GM12878 (cell line): ENCODE results near the gene NME7. TPM values are rescaled to one million over a fixed set of nuclear protein-coding genes. Genes with fewer than 3 reads are reported as not detected.

Source experiments
- CEBPZ ChIP-seq: fragments of 150-350 bp; IDR thresholded peaks from 2 replicates; pipeline ENCODE4 v1.6.1; 2016; ENCODE audit warnings: low read depth, low read length
- EGR1 ChIP-seq, 2 experiments: IDR thresholded peaks; 1 replicate in 1 of 2; 2 replicates in 1 of 2; pipeline ENCODE4 v1.6.1; 2011 to 2012; ENCODE audit warnings: low read depth in 2 of 2, low read length in 2 of 2, borderline replicate concordance in 1 of 2, mild to moderate bottlenecking in 1 of 2, moderate library complexity in 1 of 2
- ETV6 ChIP-seq, 2 experiments: fragments of 450-650 bp in 1 of 2; IDR thresholded peaks in 1 of 2; conservative IDR thresholded peaks in 1 of 2; 2 replicates each; pipeline ENCODE4 v1.6.1; 2014; ENCODE audit warnings: antibody characterized with exemption in 1 of 2, borderline replicate concordance in 1 of 2, low read depth in 1 of 2, mild to moderate bottlenecking in 1 of 2, moderate library complexity in 1 of 2
- GATAD2B ChIP-seq: fragments of 450-650 bp; conservative IDR thresholded peaks from 2 replicates; pipeline ENCODE4 v1.6.1; 2017; ENCODE audit warnings: low read depth, mild to moderate bottlenecking, moderate library complexity
- IRF5 ChIP-seq: fragments of 450-650 bp; IDR thresholded peaks from 2 replicates; pipeline ENCODE4 v1.6.1; 2017; ENCODE audit warnings: borderline replicate concordance
- KDM1A ChIP-seq: fragments of 200-600 bp; sonication (generic); IDR thresholded peaks from 2 replicates; pipeline ENCODE4 v1.6.1; 2016; ENCODE audit warnings: borderline replicate concordance
- RAD21 ChIP-seq: IDR thresholded peaks from 2 replicates; pipeline ENCODE4 v1.6.1; 2011; ENCODE audit warnings: mild to moderate bottlenecking, low read depth, low read length, moderate library complexity; ENCODE audit not compliant: insufficient read depth
- SIX5 ChIP-seq: IDR thresholded peaks from 2 replicates; pipeline ENCODE4 v1.6.1; 2011; ENCODE audit warnings: mild to moderate bottlenecking, low read depth, low read length, moderate library complexity; ENCODE audit not compliant: severe bottlenecking
- ZBTB40 ChIP-seq: fragments of 450-650 bp; IDR thresholded peaks from 2 replicates; pipeline ENCODE4 v1.6.1; 2016; ENCODE audit warnings: mild to moderate bottlenecking, moderate library complexity, borderline replicate concordance
- polyA plus RNA-seq, 11 experiments: library from polyadenylated mRNA; depleted of rRNA in 4 of 11; unstranded in 6 of 11; stranded (reverse) in 5 of 11; fragments of >200 nt; fragmentation: Nextera tagmentation in 4 of 11; fragmentation: Illumina TruSeq in 1 of 11; extraction: Ambion mirVana in 4 of 11; extraction: Trizol in 1 of 11; gene quantifications; 1 replicate in 1 of 11; 2 replicates in 10 of 11; pipeline versions ENCODE4 v1.2.1 to v1.2.3, GENCODE V29; 2011 to 2016; ENCODE audit warnings: inconsistent platforms in 2 of 11, missing spikeins in 2 of 11, low read depth in 1 of 11
- total RNA-seq, 4 experiments: library from RNA; depleted of rRNA in 3 of 4; stranded (reverse); fragments of >200 nt in 3 of 4; fragmentation: Illumina TruSeq in 1 of 4; extraction: Trizol in 1 of 4; gene quantifications; 2 replicates each; pipeline versions ENCODE4 v1.2.1 to v1.2.3, GENCODE V29; 2013 to 2021
- TF ChIP-seq, protein P1 (sequence below): fragments of 450-650 bp; IDR thresholded peaks from 2 replicates; pipeline ENCODE4 v1.6.1; 2017; ENCODE audit warnings: mild to moderate bottlenecking, low read depth, inconsistent platforms; ENCODE audit not compliant: poor library complexity, severe bottlenecking

NME7 gene
- total and polyA plus RNA-seq, 10 of the 15 experiments (the other 5 are each of a cell fraction or from before 2014, with no cell fraction given) = 1.5 to 15.6 (median 7.2) TPM

DNA sequence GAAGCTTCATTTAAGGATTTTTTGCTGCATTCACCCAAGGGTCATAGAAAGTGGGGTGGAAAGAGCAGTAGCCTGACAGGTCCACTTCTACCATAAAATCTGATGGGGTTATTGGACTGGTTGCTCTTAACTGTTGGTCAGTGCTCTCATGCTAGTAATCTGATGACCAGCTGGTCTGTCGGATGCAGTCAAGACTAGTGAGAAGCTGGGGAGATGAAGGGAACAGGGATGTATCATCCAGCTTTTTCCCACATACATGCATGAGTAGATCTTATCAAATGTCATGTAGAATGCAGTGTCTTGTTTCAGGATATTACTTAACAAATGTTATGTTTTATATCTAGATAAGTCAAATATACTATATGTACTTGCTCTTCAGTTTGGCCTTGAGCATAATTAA, 250.0 kb downstream of the NME7 start (continued):
- TF ChIP-seq CEBPZ (no peak), ETV6 (conservative IDR thresholded peaks at IDR 0.05 in 1 of 2, IDR thresholded peaks at IDR 0.05 in 1 of 2; ENCODE audit: borderline replicate concordance in 1 of 2, low read depth in 1 of 2) (no peak), EGR1 (IDR thresholded peaks at IDR 0.05; ENCODE audit: borderline replicate concordance in 1 of 2, low read depth in 2 of 2, low read length in 2 of 2) (no peak), IRF5 (no peak), SIX5 (no peak), ZBTB40 (no peak), RAD21 (no peak), GATAD2B (no peak), KDM1A (no peak)
- TF ChIP-seq, protein P1, sequence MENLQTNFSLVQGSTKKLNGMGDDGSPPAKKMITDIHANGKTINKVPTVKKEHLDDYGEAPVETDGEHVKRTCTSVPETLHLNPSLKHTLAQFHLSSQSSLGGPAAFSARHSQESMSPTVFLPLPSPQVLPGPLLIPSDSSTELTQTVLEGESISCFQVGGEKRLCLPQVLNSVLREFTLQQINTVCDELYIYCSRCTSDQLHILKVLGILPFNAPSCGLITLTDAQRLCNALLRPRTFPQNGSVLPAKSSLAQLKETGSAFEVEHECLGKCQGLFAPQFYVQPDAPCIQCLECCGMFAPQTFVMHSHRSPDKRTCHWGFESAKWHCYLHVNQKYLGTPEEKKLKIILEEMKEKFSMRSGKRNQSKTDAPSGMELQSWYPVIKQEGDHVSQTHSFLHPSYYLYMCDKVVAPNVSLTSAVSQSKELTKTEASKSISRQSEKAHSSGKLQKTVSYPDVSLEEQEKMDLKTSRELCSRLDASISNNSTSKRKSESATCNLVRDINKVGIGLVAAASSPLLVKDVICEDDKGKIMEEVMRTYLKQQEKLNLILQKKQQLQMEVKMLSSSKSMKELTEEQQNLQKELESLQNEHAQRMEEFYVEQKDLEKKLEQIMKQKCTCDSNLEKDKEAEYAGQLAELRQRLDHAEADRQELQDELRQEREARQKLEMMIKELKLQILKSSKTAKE = no peak
